HG02798 (cell line): ENCODE results near the gene TMEM123.
A peak's percentile ranks its signal among the peaks of the same experiment; 100 is the strongest.

Experiments
- ATAC-seq: cut with Tn5 transposase; IDR thresholded peaks from one replicate; pipeline ENCODE4 v1.9.1; 2021; ENCODE audit warnings: mild to moderate bottlenecking; ENCODE audit not compliant: unreplicated experiment, poor library complexity

The TMEM123 gene

DNA sequence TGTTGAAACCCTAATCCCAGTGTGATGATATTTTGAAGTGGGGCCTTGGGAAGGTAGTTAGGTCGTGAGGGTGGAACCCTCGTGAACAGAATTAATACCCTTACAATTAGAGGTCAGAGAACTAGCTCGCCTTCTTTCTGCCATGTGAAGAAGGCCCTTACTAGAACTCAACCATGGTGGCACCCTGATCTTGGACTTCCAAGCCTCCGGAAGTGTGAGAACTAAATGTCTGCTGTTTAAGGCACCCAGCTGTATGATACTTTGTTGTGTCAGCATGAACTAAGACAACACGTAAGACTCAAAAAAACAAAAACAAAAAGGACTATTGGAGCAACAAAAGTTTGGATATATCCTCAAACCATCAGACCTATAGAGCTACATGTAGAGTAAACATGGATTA is 52.0 kb downstream of the TMEM123 start:
- ATAC-seq = no peak

DNA sequence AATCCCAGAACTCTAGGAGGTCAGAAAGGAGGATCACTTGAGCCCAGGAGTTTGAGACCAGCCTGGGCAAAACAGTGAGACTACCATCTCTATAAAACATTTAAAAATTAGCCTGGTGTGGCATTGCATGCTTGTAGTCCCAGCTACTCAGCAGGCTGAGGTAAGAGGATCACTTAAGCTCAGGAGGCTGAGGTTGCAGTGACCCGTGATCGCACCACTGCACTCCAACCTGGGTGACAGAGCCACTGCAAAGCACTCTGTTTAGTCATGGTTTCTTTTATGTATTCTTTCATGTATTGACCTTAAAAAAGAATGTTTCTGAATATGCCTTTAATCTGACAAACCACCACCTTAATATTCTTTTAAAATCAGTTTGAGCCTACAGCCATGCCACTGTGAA is 53.4 kb downstream of the TMEM123 start:
- no peak for ATAC-seq

DNA sequence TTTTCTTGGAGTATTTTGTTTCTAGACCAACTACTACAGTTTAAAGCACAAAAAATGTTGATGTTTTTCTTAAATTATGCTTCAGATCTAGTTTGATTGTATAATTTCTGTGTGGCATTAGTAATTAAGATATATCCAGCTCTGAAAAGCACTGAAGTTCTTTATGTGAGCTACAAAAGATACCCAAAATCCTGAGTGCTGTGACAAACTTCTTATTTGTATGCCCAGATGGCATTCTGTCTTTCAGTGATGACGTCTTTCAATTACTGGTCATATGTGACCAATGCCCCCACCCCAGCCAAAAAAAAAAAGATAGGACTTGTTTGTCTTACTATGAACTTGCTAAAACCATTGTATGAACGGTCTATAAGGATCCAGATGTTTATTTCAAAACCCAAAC is 54.3 kb downstream of the TMEM123 start:
- ATAC-seq = no peak

DNA sequence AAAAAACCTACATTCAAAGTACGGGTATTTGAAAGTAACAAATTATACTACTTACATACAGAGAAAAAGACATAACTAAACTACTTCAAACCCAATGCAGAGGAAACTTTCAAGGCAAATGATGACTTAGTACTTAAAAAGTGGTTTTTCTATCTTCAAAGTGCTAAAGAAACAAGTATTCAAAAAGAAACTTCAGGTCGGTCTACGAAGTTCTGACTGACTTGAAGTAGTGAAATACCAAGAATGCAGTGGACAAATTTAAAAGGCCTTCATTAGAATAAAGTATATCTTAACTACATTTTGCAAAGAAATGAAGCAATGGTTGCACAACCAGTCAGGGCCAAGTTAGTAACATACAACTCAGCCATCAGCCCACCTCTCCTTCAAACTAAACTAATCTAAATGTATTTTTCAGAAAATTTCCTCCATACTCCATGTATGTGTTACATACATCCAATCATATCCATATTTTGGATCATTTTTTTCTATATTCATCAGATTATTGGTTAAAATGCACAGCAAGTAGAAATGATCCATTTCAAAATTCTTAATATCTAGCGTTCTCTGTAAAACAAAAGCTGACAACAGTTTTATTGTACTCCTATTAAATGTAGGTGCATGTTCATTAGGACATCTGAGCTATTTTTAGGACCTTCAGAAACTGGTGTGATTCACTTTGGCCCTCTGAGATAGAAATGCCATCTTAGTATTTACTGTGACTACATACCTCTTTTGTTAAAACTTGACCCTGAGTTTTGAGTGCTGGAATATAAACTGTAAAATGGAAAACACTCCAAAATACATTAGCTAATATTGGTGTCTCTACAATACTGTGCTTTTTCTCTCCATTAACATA is 55.6 kb downstream of the TMEM123 start:
- no peak for ATAC-seq

DNA sequence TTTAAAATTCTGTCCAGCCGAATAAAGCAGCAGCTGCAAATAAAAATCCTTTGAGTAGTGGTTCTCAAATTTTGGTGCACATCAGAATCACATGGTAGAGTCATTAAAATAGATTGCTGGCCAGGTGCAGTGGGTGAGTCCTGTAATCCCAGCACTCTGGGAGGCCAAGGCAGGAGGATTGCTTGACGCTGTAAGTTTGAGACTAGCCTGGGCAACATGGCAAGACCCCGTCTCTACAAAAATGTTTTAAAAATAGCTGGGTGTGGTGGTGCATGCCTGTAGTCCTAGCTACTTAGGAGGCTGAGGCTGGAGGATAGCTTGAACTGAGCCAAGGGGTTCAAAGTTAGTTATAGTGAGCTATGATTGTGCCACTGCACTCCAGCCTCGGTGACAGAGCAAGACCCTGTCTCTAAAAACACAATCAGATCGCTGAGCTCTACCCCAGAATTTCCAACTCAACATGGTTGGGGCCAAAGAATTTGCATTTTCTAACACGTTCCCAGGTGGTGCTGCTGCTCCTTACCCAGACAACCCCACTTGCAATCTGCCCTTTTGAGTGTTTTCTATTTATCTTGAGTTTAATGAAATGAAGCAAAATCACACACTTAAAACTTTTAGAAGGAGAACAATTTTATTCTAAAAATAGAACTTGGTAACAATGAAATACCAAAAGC is 56.7 kb downstream of the TMEM123 start:
- ATAC-seq = no peak

DNA sequence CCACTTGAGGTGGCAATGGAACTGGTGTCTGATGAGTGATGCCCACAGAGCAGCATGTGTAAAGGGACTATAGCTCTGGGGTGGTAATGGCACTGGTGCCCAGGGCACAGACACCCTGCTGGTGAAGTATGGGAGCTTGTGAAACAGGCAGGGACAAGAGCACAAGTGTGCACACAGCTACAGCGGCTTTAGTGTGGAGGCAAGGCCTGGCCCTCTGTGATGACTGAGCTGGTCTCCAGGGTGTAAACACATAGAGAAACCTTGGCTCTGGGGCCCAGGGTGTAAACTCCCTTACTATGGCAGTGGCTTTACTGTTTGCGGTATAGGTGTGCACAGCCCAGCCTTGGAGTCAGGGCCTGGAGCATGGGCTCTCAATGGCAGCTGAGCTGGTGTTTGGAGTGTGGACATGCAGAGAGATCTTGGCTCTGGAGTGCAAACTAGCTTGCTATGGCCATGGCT is 59.3 kb downstream of the TMEM123 start:
- ATAC-seq = no peak

DNA sequence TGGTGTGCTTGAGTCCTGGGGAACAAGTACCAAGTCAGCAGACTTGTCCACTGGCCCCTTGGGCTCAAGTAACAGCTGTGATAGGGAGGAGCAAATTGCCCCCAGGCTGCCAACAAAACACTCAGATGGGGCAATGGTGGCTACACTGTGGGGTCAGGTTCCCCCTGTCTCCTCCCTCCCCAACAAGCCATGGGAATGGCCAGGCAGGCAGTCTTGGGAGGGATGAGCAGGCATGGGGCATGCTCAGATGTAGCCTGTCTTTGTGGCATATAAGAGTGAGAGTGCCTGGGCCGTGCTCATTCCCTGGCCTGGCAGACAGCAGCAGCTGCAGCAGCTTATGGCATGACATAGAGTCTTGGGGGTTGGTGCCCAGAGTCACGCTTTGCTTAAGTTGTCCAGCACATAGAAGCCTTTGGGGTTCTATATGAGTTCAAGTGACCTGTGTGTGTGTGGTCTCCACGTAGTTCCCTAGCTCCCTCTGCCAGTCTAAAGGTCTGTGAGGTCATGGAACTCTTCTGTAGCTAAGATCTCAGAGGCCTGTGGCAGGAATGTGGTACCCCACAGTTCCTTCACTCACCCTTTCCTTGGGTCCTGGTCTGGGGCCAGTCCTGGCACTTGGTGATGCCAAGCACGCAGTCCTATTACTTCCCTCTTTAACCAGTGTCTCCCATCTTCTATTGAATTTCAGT is 60.9 kb downstream of the TMEM123 start:
- no peak for ATAC-seq

DNA sequence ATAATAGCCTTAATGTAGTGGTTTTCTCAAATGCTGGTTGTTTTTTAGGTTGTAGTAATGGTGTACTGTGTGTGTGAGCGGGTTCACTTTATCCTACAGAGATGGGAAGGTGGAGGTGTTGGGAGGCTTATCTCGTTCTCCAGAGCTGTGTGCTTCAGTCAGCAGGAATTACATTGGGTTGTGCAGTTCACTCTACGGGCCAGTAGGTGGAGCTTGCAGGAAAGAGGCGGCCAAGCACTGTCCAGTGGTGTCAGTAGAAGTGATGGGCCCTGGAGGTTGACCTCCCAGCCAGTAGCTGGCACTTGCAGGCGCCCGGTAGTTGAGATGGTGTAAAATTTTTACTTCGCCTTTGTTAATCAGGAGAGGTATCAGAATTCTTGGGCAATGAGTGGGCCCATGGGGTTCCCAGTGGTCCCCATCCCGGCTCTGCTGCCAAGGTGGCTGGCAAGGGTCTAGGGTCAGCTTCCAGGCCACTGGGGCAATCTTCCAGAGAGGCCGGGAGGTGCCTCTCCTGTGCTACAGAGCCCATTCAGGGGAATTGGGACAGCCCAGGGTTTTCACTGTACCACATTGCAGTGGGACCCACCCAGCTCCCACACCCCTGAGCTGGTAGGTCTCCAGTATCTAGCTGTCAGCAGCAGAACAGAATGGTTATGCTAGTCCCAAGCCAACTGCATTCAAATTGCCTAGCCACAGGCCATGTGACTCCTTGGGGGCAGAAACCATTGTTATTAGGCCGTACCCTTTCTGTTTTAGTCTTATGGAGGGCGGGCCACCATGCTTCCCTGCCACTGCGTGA is 61.7 kb downstream of the TMEM123 start:
- peak; percentile 92 for ATAC-seq

DNA sequence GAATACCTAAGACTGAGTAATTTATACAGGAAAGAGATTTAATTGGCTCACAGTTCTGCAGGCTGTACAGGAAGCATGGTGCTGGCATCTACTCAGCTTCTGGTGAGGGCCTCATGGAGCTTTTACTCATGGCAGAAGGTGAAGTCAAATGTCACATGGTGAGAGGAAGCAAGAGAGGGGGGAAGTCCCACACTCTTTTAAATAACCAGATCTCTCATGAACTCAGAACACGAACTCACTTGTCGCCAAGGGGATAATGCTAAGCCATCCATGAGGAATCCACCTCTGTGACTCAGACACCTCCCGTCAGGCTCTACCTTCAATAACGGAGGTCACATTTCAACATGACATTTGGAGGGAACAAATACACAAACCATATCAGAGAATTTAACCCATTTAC is 63.3 kb downstream of the TMEM123 start:
- ATAC-seq = no peak

DNA sequence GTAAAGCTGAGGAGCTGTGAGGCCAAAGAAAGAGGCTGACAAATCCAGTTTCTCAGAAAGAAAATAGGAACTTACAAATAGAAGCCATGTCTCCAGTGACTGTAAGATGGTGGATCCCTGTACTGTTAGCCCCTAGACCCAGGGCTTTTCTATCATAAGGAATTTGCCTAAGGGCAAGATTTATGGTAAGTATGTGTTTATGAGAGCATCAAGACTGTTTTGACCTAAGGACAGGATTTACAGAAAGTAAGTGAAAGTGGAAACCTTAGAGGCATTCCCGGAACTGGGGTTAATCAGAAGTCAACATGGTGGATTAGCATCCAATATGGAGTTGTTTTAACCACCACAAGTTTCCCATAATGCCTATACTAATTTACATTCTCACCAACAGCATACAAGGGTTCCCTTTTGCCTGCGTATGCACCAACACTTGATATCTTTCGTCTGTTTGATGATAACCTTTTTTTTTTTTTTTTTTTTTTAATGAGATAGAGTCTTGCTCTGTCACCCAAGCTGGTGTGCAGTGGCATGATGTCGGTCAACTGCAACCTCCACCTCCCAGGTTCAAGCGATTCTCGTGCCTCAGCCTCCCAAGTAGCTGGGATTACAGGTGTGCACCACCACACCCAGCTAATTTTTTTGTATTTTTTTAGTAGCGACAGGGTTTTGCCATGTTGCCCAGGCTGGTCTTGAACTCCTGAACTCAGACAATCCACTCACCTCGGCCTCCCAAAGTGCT is 65.4 kb downstream of the TMEM123 start:
- ATAC-seq = no peak

DNA sequence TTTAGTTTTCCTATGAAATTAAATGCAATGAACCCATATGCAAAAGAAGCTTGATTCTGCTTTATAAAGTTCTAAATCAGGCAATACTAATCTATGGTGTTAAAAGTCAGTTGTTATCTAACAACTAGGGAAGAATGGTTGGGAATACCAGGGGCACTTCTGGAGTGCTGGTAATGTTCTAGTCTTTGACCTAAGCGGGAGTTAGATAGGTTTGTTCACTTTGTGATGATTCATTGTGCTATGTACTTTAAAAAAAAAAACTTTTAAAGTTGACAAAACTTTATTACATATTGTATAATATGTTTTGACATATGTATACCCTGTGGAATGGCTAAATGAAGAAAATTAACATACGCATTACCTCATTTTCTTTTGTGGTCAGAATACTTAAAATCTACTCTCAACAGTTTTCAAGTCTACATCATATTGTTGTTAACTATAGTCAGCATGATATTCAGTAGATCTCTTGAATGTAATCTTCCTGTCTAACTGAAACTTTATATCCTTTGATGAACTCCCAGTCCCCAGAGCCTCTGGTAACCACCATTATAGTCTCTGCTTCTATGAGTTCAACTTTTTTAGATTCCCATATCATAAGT is 66.3 kb downstream of the TMEM123 start:
- ATAC-seq = no peak

DNA sequence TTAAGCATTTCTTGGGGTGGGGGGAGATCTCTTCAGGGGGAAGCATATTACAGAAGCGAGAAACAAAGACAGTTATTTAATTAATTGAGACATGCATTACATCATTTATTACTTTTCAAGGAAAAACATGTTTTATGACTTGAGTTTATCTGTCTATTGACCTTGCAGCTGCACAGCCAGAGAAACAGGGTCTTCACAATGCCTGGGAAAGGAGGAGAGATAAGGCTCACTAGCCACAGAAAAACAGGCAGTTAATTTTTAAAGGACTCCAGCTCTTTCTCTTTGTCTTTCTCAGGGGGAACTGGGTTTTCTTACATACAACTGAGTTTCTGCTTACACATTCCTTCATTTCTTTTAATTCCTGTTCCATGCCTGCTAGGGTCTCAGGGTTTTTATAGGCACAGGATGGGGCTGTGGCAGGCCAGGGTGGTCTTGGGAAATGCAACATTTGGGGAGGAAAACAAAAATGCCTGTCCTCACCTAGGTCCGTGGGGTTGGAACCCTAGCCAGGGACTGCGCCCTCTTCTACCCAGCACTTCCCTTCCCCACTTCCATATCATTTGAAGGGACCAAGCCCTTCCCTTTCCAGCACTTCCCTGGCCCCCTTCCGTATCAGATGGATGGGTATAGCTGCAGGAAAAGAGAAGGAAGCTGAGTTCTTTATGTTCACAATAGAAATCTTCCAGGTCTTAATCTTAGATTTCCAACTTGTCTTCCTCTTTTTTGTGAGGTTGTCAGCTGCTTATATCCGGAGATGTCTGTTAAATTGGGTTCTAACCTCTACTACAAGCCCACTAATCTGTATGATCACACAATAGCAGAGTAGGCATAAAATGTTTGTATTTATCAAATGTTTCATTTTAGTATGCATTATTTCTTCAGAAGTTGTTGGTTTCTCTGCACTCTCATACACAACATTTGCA is 67.2 kb downstream of the TMEM123 start:
- ATAC-seq = no peak

DNA sequence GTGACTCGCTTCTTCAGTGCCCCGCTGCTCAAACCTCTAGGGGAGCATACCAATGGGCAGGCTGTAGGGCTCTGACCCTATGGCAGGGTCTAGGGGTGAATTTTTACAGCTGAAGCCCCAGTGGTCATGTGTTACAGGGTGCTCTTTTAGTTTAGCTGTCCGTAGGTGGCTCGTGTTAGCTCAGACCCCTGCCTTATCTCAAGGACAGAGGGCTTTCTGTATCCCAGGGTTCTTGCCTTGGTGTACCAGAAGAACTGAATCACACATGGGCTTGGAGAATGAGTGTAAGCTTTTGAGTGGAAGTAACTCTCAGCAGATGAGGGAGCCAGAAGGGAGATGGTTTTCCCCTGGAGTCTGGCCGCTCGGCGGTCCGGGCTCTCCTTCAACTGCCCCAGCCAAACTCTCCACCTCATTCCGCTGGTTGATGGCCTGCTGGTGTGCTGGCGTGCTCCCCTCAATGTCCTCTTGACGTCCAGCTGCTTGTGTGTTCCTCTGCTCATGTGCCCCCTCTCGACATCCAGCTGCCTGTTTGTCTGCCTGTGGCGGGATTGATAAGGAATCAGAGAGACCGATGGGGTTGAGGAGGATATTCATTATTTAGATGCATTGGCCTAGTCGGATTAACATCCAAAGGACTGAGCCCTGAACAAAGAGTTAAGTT is 68.0 kb downstream of the TMEM123 start:
- no peak for ATAC-seq

DNA sequence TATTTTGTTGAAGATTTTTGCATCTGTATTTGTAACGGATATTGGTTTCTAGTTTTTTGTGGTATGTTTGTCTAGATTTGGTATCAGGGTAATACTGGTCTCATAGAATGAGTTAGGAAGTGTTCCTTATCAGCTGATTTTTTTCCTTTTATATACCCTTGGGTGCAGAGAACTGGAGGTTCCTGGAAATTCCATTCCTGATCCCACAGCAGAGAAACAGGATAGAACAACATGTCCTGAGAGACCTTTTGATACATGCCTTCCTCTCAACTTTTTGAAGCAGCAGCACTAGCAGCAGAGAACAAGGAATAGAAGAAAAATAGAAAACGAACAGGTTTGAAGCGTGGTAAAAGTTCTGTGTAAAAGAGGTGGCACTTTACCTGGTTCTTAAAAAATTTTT is 68.7 kb downstream of the TMEM123 start:
- ATAC-seq = no peak

DNA sequence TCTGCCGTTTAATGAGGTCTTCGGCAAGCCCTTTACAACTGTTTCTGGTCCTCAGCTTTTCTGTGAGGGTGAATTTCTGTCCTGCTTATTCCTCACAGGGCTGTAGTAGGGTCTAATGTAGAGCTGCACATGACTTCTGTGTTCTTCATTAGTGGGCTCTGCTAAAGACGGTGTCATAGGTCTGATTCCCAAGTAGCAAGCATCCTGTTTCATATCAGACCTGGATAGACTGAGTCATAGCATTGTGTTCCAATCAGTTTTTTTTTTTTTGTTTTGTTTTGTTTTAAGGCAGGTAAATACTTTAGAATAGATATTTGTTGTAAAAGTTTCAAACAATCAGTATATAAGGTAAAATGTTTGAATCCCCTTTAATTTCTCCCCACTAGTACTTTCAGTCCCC is 70.2 kb downstream of the TMEM123 start:
- ATAC-seq = no peak

DNA sequence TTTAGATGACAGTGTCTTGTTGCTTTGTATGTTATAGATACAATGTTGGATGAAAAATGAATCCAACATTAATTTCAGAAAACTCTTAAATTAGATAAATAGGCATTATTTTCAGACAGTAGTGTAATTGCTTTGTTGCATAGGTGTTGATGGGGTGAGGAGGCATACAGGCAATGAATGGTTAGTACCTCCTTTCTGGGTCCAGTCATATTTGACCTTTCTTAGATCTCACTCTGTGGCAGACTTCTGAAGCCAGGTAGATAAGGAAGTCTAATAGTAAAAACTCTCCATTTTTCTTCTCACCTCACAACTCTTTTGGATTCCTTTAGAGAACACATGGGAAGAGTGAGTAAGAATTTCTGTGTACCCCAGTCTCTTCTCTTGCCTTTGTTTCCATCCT is 73.7 kb downstream of the TMEM123 start:
- no peak for ATAC-seq

DNA sequence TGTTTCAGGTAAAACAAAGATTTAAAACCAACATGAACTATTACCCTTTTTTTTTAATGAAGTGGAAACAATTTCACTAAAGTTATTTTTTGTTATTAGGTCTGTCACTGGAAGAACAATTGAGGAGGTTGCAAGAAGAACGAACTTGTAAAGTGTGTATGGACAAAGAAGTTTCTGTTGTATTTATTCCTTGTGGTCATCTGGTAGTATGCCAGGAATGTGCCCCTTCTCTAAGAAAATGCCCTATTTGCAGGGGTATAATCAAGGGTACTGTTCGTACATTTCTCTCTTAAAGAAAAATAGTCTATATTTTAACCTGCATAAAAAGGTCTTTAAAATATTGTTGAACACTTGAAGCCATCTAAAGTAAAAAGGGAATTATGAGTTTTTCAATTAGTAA is 74.7 kb downstream of the TMEM123 start:
- ATAC-seq = no peak
